GM19452 (cell line): Measurements from ENCODE around the gene ELMOD1.

ENCODE experiments used
- ATAC-seq: cut with Tn5 transposase; IDR thresholded peaks from one replicate; pipeline ENCODE4 v1.9.1; 2021; ENCODE audit not compliant: unreplicated experiment

ELMOD1 gene

DNA sequence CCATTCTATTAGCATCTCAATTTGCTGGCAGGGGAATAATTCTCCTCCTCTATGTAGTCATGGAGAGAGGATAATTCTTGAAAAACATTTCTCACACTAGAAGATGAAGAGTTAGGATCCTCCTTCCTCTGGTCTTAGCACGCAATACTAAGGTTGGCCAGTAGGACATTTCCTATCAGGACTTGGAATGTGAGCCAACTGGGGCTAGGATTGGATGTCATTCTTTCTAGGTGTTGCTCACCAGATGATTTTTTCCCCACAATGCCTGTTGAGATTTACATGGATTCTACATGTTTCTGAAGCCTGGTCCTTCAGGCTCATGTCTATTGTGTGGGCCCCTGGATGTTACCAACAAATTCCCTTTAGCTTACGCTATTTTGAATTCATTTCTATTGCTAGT, 92.9 kb downstream of the ELMOD1 start:
- ATAC-seq: no peak

DNA sequence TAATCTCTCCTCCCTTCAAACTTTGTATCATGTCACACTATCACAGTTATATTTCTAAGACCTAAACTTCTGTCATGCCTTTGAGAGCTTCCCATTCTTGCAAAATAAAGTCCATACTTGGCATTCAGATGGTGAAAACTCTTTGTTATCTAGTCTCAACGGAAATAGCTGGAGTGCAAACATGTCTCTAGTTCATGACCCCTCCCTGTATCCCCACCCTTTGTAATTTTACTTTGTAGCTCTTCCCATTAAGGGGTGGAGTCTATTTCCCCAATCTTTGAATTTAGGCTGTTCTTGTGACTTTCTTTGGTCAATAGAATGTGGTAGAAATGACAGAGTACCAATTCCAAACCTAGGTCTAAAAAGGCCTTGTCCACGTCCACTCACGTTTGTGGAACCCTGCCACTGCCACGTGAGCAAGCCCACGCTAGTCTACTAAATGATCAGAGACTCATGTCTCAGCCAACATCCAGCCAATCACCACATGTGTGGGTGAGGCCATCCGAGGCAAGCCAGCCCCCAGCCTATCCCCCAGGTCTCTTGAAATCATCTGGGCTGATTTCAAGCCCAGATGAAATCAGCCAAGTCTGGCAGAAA, 97.5 kb downstream of the ELMOD1 start:
- ATAC-seq: no peak

DNA sequence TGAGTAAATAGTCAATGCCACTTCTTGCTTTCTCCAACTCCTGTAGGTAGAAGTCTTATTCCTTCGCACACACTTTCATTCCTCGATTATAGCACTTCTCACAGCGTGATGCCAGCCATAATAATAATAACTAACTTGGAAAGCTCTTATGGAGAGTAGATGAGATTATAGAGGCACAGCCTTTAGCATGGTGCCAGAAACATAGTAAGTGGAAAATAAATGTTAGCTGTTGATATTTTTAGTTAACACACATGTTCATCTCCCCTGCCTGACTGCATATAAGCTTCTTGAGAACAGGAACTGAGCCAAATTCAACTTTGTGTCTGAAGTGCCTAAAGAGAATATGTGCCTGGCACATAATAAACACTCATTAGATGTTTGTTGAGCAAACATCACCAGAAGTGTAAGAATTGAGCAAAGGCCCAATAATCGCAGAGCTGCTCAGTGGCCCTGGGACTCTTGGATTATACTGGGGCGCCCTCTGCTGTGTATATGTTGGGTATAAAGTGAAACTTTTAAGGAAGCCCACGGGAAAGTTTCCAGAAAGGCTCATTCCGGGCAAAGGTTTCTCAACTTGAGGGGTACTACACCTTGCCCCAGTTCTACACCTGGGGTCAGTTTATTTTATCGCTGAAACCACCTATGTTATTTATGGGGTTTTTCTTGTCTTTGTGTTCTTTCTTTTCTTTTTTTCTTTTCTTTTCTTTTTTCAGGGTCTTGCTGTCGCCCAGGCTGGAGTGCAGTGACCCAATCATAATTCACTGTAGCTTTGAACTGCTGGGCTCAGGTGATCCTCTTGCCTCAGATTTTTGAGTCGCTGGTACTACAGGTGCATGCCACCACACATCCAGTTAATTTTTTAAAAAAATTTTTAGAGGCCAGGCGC, 98.6 kb downstream of the ELMOD1 start:
- peak; percentile 58 for ATAC-seq

DNA sequence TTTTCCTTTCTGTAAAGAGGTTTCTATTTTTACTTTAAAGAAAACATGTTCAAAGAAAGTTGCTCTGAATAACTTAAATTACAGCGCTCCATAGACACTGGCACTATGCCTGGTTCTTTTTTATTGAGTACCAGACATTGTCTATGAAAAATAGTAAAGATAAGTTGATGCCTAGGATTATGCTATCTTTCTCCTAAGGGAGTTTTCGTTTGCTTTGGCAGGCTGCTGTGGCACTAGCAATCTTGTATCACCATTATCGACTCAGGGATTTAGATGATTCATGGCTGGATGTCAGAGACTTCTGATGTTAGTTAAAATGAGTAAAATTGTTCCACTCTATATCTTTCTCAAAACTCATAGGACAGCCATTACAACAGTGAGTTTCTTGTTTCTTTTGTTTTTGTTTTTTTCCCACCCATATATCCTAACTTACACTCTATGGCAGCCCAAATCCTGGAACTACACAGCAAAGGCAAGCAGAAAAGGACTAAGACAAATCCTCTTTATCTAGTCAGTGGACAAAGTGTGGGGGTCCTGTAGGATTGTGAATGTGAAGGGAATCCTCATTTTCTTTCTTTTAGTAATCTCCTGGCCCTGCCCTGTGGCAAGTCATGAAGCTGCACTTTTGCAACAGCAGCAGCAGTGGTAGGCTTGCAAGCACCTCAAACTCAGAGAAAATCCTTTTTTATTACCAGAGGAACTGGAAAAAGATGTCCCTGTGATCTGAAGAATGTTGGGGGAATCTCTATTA, 100.2 kb downstream of the ELMOD1 start:
- no peak for ATAC-seq

DNA sequence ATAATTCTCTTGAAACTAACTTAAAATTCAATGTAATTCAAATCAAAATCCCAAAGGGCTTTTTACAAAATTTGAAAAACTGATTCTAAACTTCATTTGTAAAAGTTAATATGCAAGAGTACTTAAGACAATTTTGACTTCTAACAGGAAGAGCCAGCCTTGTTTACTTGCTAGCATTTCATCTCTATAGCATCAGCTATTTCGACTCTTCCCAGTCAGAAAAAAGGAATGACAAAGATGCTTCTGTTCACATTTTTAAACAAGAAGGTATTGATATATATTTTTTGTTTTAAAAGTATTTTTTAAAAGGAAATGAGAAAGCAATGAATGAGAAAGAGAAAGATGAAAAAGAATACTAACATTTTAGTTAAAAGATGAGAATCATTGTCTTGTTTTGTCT, 104.5 kb downstream of the ELMOD1 start:
- no peak for ATAC-seq

DNA sequence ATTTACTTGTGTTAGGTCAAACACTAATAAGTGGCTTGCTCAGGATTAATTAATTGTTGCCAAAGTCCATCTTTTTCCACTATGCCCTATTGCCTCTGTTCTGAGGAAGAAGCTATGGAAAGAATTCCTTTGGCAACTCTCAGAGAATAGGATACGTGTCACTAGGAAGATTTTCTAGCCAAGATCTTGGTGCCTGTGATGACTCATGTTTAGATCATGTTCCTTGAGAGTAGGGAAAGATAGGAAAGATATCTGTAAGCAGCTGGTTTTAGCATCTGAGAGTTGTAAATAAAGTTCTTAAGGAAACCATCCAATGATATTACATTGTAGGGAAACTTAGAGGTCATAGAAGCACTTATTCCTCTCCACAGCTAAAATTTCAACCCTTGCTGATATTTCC, 105.2 kb downstream of the ELMOD1 start:
- no peak for ATAC-seq

DNA sequence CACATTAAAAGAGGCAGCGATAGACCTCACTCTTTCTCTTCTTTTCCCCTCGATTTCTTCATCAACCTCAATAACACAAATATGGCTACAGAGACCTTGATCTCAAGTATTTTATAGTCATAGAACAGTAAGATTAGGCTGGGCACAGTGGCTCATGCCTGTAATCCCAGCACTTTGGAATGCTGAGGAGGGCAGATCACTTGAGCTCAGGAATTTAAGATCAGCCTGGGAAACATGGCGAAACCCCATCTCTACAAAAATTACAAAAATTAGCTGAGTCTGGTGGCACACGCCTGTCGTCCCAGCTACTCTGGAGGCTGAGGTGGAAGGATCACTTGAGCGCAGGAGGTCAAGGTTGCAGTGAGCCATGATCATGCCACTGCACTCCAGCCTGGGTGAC, 106.3 kb downstream of the ELMOD1 start:
- ATAC-seq: no peak

DNA sequence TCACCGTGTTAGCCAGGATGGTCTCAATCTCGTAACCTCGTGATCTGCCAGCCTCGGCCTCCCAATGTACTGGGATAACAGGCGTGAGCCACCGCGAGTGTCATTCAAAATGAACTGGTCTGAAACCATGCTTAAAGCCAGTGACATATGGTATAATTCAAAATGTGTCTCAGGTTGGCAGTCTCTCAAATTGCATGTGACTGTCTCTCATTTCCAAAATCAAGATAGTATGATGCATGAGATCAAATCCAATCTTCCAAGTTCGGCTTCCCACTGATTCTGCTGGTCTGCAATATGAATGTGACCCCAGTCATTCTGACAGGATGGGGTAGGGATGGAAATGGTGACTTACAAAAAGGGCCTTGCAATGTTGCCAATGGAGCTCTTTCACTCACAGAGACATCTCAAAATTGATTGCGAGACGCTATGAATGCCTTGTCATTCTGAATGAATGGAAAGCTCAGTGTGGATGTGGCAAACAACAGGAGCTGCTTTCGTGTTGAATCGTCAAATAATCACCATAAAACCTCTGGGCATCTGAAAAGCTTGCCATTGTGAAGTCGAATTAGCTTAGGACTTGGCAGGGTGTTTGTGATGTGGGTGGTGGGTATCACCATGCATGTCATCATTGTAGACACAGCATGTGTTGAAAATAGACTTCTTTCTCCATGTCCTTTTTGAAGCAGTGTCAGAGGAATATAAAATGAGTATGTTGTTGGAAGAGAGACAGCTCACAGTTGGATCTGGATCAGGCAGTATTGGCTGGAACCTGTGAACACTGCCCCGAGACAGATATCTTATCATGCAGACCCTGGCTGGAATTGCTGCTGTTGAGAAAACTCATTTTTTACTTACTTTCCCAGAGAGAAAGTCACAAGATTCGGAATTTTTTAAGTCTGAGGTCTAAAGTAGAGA, 108.7 kb downstream of the ELMOD1 start:
- no peak for ATAC-seq

DNA sequence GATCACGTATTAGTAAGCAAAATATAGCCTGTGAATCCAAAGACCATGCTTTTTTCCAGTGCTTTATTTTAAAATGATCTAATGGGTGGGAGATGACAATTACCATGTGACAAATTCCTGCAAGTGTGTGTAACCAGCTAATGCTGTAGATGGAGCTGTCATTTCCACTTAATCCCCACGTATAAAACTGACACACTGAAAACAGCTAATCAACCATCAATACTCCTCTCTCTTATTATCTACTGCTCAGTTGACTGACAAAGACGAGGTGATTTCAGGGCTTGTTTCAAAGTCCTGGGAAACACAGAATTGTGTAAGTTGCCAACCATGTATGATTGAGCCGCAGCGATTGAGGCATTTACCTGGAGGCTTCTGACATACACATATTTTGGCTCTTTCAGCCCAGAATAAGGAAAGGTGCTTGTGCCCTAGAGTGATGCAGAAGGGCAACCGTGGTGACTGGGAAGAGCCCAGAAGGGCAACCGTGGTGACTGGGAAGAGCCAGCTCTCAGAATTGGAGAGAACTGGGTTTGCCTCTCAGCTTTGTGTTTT, 111.2 kb downstream of the ELMOD1 start:
- no peak for ATAC-seq

DNA sequence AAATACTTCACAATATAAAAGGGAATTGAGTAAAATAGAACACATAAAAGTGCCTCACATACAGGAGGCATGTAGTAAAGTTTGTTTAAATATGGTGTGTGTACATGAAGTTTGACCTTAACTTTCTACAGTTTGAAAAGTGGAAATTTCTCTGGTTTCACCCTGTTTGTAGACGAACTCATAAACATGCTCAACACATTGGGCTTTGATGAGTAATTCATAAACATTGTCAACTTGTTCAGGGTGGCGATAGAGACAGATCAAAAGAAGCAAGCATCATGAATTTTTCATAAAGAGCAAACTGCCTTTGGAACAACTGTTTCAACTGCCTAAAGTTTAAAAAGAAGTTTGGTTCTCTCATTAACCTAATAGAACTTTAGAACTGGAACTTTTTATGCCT, 111.8 kb downstream of the ELMOD1 start:
- no peak for ATAC-seq

DNA sequence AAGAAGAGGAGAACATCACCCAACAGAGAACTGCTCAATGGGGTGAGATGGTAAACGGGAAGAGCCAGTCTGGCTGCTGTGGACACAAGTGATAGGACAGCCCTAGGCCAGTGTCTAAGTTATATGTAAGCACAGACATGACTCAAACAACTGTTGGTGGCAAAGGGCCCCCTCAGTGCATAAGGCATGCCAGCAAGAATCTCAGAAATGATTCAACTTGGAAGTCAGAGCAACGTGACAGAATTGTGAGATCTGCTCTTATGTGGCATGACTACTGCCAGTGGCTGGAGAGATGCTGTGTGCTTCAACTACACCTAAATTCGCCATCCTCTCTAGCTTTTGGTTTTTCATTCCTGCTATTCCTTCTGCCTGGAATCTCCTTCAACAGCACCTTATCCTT, 113.5 kb downstream of the ELMOD1 start:
- ATAC-seq: no peak

DNA sequence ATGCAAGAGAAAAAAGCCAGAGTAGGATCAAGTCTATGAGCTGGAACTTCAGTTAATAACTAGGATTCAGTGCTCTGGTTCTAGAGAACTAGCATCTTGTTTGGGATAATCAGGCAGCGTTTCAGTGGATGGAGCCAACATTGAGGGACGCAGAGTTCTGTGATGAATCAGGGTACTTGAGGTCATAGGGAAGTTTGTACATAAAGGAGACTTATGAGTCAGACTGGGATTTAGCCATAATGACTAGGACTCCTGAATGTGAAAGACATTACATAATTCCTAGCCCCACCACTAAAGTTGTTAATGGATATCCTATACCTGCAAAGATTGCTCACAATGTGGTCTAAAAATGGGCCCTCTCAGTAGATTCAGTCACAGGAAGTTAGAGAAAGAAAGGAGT, 114.1 kb downstream of the ELMOD1 start:
- no peak for ATAC-seq

DNA sequence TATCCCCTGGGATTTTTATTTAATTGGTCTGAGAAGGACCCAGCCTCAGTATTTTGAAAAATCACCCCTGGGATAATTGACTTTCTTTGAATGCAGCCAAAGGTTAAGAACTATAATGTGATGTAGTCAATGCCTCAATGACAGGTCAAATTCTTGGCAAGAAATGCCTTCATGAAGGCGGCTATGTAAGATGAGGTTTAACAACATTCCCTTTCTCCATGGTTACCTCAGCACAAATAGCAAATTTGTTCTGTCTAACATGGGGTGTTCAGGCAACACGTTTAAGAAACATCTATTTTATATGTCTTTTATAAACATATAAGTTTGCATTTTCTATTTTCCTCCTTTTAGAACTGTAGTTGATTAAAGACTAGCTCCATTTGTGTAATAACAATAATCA, 115.6 kb downstream of the ELMOD1 start:
- no peak for ATAC-seq

DNA sequence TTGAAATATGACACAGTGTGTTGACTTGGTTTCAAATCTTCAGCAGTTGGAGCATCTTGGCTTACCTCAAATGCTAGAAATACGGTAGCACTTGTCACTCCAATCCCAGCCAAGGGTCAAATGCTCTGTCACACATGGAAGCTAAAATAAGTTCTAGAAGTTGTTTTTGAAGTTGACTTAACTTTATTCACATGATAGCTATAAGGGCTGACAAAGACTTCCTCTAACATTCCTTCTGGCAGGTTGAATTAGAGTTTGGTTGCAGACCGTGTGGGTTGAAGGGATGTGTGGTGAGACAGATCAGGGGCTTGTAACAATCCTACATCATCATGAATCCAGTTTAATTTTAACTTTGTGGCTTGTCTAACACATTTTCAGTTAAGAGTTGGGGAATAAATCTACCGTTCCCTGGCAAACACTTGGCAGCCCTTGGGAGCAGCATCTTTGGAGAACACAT, 116.3 kb downstream of the ELMOD1 start:
- ATAC-seq: no peak

DNA sequence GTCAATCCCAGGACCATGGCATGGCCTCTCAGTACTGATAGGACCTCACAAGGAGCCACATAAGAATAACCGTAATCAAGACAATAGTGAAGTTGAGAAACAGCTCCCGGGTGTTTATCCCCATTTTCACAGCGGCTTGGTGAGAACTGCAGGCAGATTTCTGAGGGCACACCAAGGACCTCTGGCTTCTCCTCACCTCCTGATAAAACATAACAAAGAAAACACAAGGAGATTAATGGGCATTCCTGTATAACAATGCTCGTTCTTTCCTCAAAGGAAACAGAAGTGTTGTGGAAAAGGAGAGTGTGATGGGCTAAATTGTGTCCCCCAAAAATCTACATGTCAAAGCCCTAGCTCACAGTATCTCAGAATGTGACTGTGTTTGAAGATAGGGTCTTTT, 116.9 kb downstream of the ELMOD1 start:
- ATAC-seq: no peak

DNA sequence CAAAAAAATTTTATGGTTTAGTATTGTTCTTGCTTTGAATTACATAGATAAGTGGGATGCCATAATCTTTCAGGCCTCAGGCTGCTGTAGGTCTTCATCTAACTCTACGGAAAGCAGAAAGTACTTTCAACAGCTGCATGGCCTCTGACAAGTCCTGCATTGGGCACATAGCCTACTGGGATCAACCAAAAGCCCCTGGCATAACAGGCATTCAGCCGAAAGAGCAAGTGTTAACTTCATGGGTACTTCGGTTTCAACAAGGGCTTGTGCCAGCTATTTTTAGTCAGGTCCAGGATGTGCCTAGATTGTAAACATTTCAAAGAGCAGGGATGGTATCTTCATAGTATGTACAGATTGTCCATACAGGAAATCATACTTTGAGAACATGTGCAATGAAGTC, 117.8 kb downstream of the ELMOD1 start:
- no peak for ATAC-seq

DNA sequence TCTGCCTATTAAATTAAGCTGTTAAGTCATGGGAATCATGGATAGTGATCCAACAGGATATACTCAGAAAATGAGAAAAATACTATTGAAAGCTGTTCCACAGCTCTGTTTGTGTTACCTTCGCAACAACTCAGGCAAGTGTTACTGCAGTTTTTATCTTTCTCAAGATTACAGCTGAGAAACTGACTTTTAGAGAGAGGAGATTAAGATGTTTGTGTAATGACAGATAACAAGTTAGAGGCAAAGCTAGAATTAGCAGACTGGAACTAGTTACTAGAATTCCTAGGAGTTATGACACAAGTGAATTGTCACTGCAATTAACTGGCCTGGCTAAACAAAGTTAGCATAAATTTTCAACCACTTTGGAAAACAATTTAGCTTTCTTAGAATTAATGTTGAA, 119.4 kb downstream of the ELMOD1 start:
- no peak for ATAC-seq

DNA sequence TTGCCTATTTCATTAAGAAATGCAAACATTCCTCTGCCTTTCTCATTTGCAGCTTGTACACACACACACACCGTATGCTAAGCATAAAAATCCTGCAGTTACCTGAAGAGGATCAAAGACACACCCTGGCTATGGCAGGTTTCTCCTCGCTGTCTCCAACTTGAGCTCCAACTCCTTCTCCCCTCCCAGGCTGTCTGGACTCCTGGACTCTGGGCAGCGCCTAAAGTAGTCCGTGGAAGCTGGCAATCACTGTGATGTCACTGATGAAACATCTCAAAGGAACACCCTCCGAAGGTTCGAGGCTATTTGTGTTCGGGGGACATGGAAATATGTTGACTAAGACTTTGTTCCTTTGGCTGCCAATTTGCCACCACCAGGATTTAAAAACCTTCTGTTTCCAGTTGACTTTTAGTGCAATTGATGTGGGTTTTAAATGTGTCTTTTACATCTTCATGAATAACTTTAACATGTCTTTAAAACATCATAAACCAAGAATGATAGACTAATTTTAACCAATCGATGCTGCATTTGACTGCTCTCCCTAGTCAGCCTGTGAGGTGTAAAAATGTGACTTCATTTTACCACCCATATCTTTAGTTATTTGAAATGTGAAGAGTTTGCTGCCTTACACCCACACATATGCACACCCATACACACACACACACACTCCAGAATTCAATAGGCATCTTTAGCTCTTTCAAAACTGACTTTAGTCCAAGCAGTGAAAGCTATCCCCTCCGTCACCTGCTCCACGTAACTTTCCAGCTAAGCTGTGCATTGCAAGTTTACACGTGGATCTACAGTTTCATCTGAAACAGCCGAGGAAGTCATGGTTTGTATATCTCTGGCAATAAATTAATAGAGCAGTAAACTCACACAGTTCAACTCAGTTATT, 121.2 kb downstream of the ELMOD1 start, which contains the start of gene SLN:
Gene SLN, minus strand, starts transcription at position 196 of the 895 bp plus-strand sequence.
- ATAC-seq: no peak

DNA sequence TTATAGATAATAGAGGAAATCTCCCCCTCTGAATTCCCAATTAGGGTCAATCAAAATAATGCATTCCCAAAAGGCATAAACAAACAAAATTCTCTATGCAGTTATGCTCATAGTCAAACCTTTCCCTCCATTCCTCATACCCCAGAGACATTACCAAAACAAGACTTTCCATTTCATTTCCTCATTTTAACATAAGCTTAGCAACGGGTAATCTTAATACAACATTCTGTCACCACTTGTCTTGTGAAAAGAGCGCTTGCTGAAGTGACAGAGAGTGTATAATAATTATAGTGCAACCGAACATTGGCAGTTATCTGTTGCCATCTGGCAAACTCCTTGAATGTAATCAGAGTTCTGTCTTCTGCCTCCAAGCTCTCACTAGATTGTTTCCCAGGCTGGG, 122.1 kb downstream of the ELMOD1 start:
- ATAC-seq: no peak
